ENCODE results near the gene DOCK1. TPM values are rescaled to one million over a fixed set of nuclear protein-coding genes. Genes with fewer than 3 reads are reported as not detected.

The DOCK1 gene
- total RNA-seq, 4 donors from 2014 or later: 31.3 to 82.3 (median 44.1) TPM

- DNase-seq (ENCODE audit: low spot score) (no peak), ATAC-seq (ENCODE audit: low FRiP score) (no peak)
- TF ChIP-seq CTCF (IDR thresholded peaks at IDR 0.05): no peak
These were observed 451.1 kb downstream of the DOCK1 start for GRCh38 chr10:127356360-127356759.

- ATAC-seq (ENCODE audit: low FRiP score) (no peak), DNase-seq (ENCODE audit: low spot score) (no peak)
- no peak for TF ChIP-seq CTCF (IDR thresholded peaks at IDR 0.05)
These were observed 452.0 kb downstream of the DOCK1 start for GRCh38 chr10:127357265-127357664.

- DNase-seq (ENCODE audit: low spot score): no peak
- no peak for TF ChIP-seq CTCF (IDR thresholded peaks at IDR 0.05)
- ATAC-seq (ENCODE audit: low FRiP score): no peak
These were observed 453.1 kb downstream of the DOCK1 start for GRCh38 chr10:127358337-127358736.

- no peak for TF ChIP-seq CTCF (IDR thresholded peaks at IDR 0.05)
- ATAC-seq (ENCODE audit: low FRiP score) (no peak), DNase-seq (ENCODE audit: low spot score) (no peak)
These were observed 458.8 kb downstream of the DOCK1 start for GRCh38 chr10:127364034-127364433.

- ATAC-seq (ENCODE audit: low FRiP score) (no peak), DNase-seq (ENCODE audit: low spot score) (no peak)
- no peak for TF ChIP-seq CTCF (IDR thresholded peaks at IDR 0.05)
These were observed 462.9 kb downstream of the DOCK1 start for GRCh38 chr10:127368101-127368500.

- ATAC-seq (ENCODE audit: low FRiP score): no peak
- no peak for DNase-seq (ENCODE audit: low spot score)
- no peak for TF ChIP-seq CTCF (IDR thresholded peaks at IDR 0.05)
These were observed 463.7 kb downstream of the DOCK1 start for GRCh38 chr10:127368929-127369328.

GRCh38 chr10:127370601-127371000 is 465.4 kb downstream of the DOCK1 start:
- no peak for TF ChIP-seq CTCF (IDR thresholded peaks at IDR 0.05)
- no peak for ATAC-seq (ENCODE audit: low FRiP score)
- DNase-seq (ENCODE audit: low spot score): no peak

All from omental fat pad (tissue), 4 donors.